Cortex of kidney (tissue), 1 donor: ENCODE measurements around the gene GLIS2.

Source experiments
- DNase-seq: peaks from one replicate; lab custom pipeline; 2025; lab: John Stamatoyannopoulos, UW

GLIS2 gene

GRCh38 chr16:4315186-4316107 lies at the start of gene GLIS2:
TSS of gene GLIS2 (plus strand) at chr16:4316067. CDS start at chr16:4332281, 16,214 bp downstream.
- no peak for DNase-seq

DNA sequence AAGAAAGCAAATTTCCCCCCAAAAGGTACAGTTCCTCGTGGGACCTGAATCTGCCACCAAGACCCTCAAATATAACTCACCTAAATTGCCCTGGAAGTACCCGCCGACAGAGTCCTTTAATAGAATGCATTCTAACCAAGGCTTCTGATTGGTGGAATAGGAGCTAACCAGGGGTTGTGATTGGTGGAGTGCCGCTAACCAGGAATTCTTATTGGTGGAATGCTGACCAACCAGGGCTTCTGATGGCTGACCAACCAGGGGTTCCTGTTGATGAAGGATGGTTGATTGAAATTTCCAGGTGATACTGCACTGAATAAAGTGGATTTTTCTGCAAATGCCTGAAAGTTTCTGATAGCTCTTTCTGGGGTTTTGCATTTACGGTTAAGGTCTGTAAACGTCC lies 49.5 kb upstream of the GLIS2 start:
- no peak for DNase-seq

DNA sequence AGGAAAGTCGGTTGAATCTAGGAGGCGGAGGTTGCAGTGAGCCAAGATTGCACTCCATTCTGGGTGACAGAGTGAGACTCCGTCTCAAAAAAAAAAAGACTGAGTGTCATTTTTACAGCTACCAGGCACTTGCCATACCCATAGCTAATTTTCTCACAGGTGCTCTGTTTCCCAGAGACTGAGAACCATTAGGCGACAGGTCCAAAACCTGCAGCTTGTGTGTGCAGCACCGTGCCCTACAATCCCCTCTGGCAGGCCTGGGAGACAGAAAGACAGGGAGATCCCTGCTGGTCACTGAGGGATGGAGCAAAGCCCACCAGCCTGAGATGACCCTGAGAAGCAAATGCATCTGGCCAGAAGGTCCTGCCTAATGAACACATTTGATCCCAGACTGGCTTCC lies 45.8 kb upstream of the GLIS2 start:
- DNase-seq, result no peak

DNA sequence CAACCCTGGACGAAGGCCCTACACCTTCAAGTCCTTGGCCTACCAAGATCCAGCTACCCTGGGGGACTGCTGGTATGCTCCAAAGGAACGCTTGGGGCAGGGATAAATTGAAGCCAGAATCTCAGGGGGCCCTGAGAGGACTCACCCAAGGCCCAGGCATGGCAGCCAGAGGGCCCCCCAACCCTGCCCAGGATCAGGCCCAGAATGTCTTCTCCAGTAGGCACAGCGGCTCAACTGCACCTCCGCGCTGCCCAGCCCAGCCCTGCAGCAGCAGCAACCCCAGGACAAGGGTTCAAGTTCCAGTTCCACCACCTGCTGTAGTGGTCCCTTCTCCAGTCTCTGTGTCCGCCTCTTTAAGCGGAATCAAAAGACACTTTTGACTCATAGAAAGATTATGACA lies 45.3 kb upstream of the GLIS2 start:
- DNase-seq, result no peak

DNA sequence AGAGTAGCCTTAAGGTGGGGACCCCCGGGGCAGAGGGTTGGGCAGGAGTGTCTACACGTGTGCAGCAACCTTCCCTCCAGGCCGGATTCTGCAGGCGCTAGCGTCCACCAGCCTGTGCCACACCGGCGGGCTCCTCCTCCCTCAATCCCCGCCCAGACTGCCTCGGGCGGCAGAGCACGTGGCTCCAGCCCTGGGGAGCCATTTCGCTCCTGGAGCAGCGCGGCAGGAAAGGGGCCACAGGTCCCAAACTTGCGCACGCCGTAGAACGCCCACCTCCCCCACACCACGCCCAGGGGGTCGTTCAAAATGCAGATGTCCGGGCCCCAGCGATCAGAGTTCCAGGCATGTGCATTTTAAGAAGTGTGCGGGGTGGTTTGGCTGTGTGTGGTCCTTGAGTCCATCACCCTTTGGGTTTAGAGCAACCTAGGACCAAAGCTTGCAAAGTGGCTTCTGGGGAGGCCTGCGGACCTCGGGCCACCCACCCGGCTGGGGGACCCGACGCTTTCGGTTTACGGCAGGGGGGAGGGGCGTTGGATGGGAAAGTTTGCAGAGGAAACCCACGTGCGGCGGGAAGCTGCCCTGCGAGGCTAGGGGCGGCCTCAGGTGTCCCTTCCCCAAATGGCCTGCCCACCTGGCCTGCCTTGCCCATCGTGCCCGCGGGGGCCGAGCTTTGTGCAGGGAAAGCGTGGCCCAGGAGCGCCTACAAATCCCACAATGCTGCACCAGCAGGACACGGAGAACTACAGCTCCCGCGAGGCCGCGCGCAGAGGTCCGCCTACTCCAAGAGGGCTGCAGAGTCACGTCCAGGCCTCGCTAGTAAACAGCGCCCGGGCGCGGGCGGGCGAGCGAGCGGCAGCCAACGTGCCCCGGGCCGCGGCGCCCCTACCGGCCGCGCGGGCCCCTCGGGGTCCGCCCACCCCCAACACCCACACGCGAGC lies 44.4 kb upstream of the GLIS2 start:
- DNase-seq, result no peak

GRCh38 chr16:4272114-4272956 lies 43.5 kb upstream of the GLIS2 start:
- DNase-seq, result no peak

DNA sequence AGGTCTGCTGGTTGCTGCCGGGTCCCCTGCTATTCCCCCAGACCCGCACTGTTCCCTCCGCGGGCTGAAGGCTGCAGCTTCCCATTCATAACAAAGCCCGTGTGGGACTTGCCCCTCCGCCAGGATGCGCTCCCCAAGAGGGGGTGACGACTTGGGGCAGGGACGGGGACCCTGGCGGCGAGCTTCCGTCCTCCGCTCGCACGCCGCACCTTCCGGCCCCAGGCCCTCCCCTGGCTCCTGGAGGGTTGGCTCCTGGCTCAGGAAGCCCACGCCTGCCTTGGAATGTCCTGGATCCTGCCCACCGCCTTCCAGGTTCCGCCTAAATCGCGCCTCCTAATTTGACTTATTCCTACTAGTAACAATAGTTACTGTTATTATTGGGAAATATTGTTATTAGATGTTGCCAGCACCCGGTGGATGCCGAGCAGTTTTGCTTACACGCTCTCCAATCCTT lies 42.0 kb upstream of the GLIS2 start:
- no peak for DNase-seq

DNA sequence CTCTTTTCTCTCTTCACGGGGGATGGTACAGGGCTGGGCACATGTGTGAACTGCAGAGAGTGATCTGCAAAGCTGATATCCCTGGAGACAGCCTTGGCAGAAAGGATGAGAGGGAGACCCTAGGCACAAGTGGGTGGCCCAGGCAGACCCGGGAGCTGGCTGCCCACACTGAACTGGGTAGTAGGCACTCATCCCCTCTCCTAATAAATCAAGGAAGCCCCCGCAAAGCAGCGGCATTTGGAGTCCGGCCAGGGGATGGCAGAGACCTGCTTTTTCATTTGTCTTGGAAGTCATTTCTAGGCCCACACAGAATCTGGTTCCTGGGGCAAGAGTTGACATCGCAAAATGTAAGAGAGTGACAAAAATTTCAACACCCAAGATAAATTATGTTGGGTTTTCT lies 40.0 kb upstream of the GLIS2 start:
- no peak for DNase-seq

DNA sequence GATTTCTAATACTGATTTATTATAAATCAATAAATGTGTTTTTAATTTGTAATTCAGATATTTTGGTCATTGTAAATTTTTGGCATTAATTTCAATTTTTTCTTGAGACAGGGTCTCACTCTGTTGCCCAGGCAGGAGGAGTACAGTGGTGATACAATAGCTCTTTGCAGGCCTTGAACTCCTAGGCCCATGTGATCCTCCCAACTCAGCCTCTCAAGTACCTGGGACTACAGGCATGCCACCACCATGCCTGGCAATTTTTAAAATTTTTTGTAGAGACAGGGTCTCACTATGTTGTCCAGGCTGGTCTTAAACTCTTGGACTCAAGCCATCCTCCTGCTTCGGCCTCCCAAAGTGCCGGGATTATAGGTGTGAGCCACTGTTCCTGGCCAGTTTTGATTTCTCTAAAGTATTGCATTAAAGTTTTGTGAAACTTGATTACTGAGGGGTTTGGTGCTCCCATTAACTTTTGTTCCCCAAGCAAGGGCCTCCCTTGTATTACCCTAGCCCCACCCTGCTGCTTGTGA lies 37.8 kb upstream of the GLIS2 start:
- no peak for DNase-seq

DNA sequence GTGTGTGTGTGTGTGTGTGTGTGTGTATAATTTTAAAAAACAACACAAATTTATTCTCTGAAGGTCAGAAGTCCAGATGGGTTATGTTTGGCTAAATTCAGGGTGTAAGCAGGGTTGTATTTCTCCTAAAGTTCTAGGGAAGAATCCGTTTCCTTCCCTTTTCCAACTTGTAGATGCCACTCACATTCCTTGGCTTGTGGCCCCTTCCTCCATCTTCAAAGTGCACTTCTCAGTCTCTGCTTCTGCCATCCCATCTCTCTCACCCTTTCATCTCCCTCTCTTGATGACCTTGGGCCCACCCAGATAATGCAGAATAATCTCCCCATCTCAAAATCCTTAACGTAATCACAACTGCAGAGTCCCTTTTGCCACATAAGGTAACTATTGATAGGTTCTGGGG lies 35.2 kb upstream of the GLIS2 start:
- no peak for DNase-seq

GRCh38 chr16:4283441-4283840 lies 32.4 kb upstream of the GLIS2 start:
- no peak for DNase-seq

DNA sequence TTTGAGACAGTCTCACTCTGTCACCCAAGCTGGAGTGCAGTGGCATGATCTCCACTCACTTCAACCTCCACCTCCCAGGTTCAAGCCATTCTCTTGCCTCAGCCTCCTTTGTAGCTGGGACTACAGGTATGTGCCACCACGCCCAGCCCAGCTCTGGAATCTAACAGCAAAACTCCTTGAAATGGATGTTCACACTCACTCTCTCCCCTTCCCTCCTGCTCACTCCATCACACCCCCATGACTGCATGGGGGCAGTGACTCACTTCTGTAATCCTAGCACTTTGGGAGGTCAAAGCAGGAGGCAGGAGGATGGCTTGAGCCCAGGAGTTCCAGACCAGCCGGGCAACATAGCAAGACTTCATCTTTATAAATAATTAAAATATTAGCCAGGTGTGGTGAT lies 31.9 kb upstream of the GLIS2 start:
- no peak for DNase-seq

DNA sequence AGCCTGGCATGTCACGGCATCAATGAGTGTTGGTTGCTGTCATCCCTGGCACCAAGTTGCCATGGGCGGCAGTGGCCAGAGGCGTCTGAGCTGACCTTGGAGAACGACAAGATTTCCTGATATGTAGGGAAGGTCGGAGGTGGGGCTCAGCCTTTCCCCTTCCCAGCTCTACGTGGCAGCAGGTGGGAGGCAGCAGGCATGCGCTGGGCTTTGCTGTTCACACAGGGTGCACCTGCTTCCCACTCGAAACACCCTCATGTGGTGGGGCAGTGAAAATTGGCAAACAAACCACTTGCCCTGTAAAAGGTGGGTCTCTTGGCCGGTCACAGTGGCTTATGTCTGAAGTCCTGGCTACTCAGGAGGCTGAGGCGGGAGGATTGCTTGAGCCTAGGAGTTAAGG lies 30.7 kb upstream of the GLIS2 start:
- no peak for DNase-seq

- no peak for DNase-seq
Measured at GRCh38 chr16:4288148-4288921, 27.5 kb upstream of the GLIS2 start.

DNA sequence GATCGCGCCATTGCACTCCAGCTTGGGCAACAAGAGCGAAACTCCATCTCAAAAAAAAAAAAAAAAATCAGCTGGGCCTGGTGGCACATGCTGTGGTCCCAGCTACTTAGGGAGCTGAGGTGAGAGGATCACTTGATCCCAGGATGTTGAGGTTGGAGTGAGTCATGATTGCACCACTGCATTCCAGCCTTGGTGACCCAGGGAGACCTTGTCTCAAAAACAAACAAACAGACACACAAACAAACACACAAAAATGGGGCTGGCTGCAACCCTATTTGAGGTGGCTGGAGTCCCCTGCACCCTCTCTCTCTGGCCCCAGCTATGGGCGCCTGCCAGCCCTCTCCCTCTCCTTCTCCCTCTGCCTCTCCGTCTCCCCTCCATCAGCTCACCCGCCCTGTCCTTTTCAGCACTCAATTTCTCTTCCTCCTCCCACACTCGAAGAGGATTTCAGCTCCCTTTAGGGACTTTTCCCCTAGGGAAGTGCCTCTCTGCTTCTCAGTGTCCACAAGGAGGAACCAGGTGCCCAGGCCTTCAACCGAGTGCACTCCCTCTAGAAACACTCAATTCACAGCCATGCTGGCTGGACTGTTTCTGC lies 25.5 kb upstream of the GLIS2 start:
- no peak for DNase-seq

- no peak for DNase-seq
Measured at GRCh38 chr16:4291699-4292098, 24.2 kb upstream of the GLIS2 start.

GRCh38 chr16:4293181-4293716 lies 22.6 kb upstream of the GLIS2 start:
- DNase-seq, result no peak

GRCh38 chr16:4293822-4294457 lies 21.9 kb upstream of the GLIS2 start:
- no peak for DNase-seq

- DNase-seq, result no peak
Measured at GRCh38 chr16:4295581-4295980, 20.3 kb upstream of the GLIS2 start.

- DNase-seq, result no peak
Measured at GRCh38 chr16:4297480-4297879, 18.4 kb upstream of the GLIS2 start.
